Fibroblast of pulmonary artery (primary cell): ENCODE results near the gene SMARCA1.
A peak's percentile ranks its signal among the peaks of the same experiment; 100 is the strongest.
"Not testable (repeated sequence)": the region's sequence is repeated elsewhere in the genome, so short reads cannot be mapped to it uniquely, and the experiment has no call there.

ENCODE experiments used
- DNase-seq: peaks from one replicate; pipeline ENCODE4 v3.0.0-alpha.2; 2010; ENCODE audit warnings: low read depth
- H3K4me3 ChIP-seq: replicated peaks from 2 replicates; pipeline ENCODE4 v1.5.1; 2011; ENCODE audit warnings: low read depth, mild to moderate bottlenecking, control low read depth, low read length, moderate library complexity
- TF ChIP-seq, protein P1 (sequence below): IDR thresholded peaks from 2 replicates; pipeline ENCODE4 v1.5.1; 2011; ENCODE audit warnings: mild to moderate bottlenecking, control low read depth, low read length, inconsistent platforms; ENCODE audit errors: missing control alignments

Gene SMARCA1

DNA sequence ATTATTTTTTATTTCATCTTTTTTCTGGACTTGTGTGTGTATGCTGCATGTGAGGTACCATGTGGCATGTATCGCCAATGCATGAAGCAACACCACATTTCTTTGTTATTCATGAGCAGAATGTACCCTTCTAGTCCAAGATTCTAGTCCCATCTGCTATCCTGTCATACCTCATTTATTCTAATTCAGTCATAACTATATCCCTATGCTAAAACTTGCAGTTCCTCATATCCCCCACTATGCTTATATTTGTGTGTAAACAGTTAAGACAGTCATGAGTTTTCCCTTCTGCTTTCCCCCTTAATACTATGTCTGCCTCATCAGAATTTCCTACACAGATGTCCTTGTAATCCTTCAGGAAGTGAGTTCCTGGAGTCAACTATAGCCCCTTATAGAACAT, 36.5 kb upstream of the SMARCA1 start:
- TF ChIP-seq, protein P1, sequence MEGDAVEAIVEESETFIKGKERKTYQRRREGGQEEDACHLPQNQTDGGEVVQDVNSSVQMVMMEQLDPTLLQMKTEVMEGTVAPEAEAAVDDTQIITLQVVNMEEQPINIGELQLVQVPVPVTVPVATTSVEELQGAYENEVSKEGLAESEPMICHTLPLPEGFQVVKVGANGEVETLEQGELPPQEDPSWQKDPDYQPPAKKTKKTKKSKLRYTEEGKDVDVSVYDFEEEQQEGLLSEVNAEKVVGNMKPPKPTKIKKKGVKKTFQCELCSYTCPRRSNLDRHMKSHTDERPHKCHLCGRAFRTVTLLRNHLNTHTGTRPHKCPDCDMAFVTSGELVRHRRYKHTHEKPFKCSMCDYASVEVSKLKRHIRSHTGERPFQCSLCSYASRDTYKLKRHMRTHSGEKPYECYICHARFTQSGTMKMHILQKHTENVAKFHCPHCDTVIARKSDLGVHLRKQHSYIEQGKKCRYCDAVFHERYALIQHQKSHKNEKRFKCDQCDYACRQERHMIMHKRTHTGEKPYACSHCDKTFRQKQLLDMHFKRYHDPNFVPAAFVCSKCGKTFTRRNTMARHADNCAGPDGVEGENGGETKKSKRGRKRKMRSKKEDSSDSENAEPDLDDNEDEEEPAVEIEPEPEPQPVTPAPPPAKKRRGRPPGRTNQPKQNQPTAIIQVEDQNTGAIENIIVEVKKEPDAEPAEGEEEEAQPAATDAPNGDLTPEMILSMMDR, result no peak
- no peak overlapping the region for H3K4me3 ChIP-seq
- DNase-seq, result no peak

DNA sequence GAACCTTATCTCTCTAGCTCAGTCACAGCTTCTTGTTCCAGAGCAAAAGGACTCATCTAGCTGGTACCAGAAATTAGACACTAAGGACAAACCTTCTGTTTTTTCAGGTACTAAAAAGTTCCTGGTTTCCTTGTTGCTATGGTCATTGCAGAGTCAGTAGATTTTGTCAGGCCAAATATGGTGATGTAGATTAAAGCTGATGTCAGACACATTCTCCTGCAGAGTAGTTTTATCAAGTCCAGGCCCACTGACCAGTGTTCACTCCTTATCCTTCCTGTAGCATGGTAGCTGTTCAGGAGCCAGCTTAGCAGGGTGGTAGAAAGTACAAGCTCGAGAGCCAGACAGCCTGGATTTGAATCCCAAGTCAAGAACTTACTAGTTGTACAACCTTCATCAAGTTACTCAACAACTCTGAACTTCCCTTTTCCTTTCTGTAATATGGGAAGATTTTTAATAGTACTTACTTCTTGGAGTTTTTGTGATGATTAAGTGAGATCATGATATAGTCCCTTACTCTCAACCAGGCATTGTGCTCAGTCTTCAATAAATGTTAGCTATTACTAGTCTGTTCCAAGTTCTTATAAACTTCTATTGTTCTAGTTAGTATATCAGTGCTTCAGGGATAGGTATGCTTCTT, 34.7 kb upstream of the SMARCA1 start:
- TF ChIP-seq, protein P1, result no peak
- DNase-seq, result peak; percentile 51
- H3K4me3 ChIP-seq, result no peak overlapping the region

DNA sequence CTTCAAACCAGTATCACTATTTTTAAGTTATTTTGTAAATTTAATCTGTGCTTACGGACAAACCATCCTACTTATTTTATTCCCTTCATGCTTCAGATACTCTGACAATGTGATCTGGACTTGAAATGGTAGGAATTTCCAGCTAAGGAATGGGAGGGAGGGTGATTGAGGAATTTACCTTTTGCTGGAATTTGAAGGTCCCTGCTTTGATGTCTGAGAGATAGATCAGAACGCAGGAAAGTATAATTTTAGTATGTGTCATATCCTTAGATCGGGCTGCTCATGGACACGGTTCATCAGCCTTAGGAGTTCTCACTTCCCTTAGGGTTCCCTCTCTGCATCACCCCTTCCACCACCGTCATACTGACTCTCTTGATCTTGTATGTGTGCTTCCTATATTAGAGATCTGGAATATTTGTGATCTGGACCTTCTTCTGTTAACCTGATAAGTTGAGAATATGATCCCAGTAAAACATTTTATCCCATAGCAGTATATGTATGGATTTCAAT, 33.6 kb upstream of the SMARCA1 start:
- no peak overlapping the region for H3K4me3 ChIP-seq
- DNase-seq, result no peak
- TF ChIP-seq, protein P1, result no peak

DNA sequence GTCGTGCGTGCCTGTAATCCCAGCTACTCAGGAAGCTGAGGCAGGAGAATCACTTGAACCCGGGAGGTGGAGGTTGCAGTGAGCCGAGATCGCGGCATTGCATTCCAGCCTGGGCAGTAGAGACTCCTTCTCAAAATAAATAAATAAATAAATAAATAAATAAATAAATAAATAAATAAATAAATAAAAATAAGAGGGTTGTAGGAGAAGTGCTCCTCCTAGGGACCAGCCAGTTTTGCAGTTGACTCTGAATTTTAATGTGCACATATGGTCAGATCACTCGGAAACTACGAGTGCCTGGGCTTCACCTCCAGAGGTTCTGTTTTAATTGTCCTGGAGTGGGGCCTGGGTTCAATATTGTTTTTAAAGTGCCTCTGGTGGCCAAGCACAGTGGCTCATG, 31.5 kb upstream of the SMARCA1 start:
- H3K4me3 ChIP-seq, DNase-seq: not testable (repeated sequence)
- TF ChIP-seq, protein P1, result peak; percentile 3

DNA sequence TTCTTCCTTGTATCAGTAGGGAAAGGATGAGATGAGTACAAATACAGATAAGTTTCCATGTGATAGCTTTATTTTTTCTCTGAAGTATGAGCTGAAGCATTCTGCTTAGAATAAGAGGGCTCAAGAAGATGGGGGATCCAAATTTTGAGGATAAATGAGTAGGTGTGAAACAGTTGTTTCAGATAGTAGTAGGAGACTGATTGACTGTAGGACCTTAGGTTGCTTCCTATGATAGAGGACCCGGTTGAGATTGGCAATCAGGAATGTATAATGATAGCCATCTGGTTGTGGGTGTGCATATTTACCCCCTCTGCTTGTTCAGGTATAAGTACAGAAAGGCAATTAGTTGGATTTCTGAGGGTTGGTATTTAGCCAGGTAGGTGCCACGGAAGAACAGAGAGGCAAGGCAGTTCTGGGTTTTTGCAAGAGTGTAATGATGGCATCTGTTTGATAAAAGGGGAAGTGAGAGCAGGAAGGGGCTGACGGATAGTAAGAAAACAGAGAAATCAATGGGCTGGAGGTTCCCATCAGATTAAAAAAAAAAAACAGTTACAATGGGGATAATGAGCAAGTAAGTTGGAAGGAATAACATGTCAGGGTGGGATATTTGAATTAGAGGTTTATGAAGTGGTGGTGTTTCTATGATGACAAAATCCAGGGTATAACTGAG, 30.5 kb upstream of the SMARCA1 start:
- no peak for DNase-seq
- no peak overlapping the region for H3K4me3 ChIP-seq
- TF ChIP-seq, protein P1, result no peak

DNA sequence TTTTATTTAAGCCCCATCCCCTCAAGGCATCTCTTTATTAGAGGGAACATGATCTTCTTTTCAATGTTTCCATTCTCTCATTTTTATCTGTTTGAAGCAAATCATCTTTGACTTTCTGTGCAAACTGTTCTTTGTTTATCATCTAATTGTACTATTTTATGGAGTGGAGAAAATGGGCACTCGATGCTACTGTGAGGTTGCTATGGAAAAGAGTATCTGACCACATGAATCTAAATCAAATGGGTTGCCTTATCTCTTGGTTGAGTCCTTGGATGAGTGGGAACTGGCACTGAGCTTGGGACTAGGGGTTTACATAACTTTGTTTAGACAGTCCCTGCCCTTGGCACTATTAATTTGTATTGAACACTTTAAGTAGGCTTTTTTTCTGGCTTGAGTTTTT, 25.8 kb upstream of the SMARCA1 start:
- no peak for DNase-seq
- TF ChIP-seq, protein P1, result no peak
- H3K4me3 ChIP-seq, result no peak overlapping the region
